Fibroblast of skin of right quadriceps (primary cell): ENCODE results near the gene PDIA5.
A peak's percentile ranks its signal among the peaks of the same experiment; 100 is the strongest.

Experiments used
- DNase-seq: peaks from one replicate; pipeline ENCODE4 v3.0.0-alpha.2; 2013

PDIA5 gene

GRCh38 chr3:123072564-123072963, 5.7 kb downstream of the PDIA5 start:
- DNase-seq, result no peak

GRCh38 chr3:123075359-123075758, 8.5 kb downstream of the PDIA5 start:
- no peak for DNase-seq

GRCh38 chr3:123076112-123076495, 9.3 kb downstream of the PDIA5 start:
- DNase-seq, result no peak

- no peak for DNase-seq
Observed at GRCh38 chr3:123076496-123077418, 9.9 kb downstream of the PDIA5 start.

- no peak for DNase-seq
Observed at GRCh38 chr3:123078101-123078500, 11.3 kb downstream of the PDIA5 start.

GRCh38 chr3:123080864-123081562, 14.2 kb downstream of the PDIA5 start:
- no peak for DNase-seq

GRCh38 chr3:123081718-123082369, 15.0 kb downstream of the PDIA5 start:
- peak; percentile 52 for DNase-seq

- DNase-seq, result no peak
Observed at GRCh38 chr3:123082370-123083065, 15.7 kb downstream of the PDIA5 start.

- no peak for DNase-seq
Observed at GRCh38 chr3:123083383-123084124, 16.7 kb downstream of the PDIA5 start.

- no peak for DNase-seq
Observed at GRCh38 chr3:123084192-123084591, 17.4 kb downstream of the PDIA5 start.

GRCh38 chr3:123084738-123085237, 18.0 kb downstream of the PDIA5 start:
- DNase-seq, result no peak

- no peak for DNase-seq
Observed at GRCh38 chr3:123085293-123085931, 18.6 kb downstream of the PDIA5 start.

- no peak for DNase-seq
Observed at GRCh38 chr3:123085932-123086627, 19.3 kb downstream of the PDIA5 start.

GRCh38 chr3:123088387-123088786, 21.6 kb downstream of the PDIA5 start:
- DNase-seq, result no peak

GRCh38 chr3:123089611-123090331, 22.9 kb downstream of the PDIA5 start:
- no peak for DNase-seq

- no peak for DNase-seq
Observed at GRCh38 chr3:123090728-123091531, 24.1 kb downstream of the PDIA5 start.

- DNase-seq, result no peak
Observed at GRCh38 chr3:123092243-123092642, 25.4 kb downstream of the PDIA5 start.

- no peak for DNase-seq
Observed at GRCh38 chr3:123093696-123094095, 26.9 kb downstream of the PDIA5 start.
